IgD-negative memory B cell (primary cell): ENCODE data around the gene PCSK1. TPM values are rescaled to one million over a fixed set of nuclear protein-coding genes. Genes with fewer than 3 reads are reported as not detected.
"Not testable (repeated sequence)": the region's sequence is repeated elsewhere in the genome, so short reads cannot be mapped to it uniquely, and the experiment has no call there.

Experiments used
- H3K27ac Mint-ChIP-seq, 3 donors: one replicate each; pipeline ENCODE4 v1.8.0; 2020 to 2022; ENCODE audit warnings: mild to moderate bottlenecking in 3 of 3, mixed read lengths in 3 of 3, moderate library complexity in 1 of 3
- H3K27me3 Mint-ChIP-seq: one replicate; pipeline ENCODE4 v1.8.0; 2021; ENCODE audit warnings: mixed read lengths
- H3K36me3 Mint-ChIP-seq: one replicate; pipeline ENCODE4 v1.8.0; 2020; ENCODE audit warnings: mild to moderate bottlenecking, mixed read lengths
- H3K4me1 Mint-ChIP-seq, 3 donors: one replicate each; pipeline ENCODE4 v1.8.0; 2020 to 2022; ENCODE audit warnings: mixed read lengths in 3 of 3, mild to moderate bottlenecking in 1 of 3
- H3K4me3 Mint-ChIP-seq, 4 donors: one replicate each; pipeline ENCODE4 v1.8.0; 2020 to 2022; ENCODE audit warnings: mild to moderate bottlenecking in 4 of 4, mixed read lengths in 4 of 4, moderate library complexity in 3 of 4
- H3K9me3 Mint-ChIP-seq, 3 donors: one replicate each; pipeline ENCODE4 v1.8.0; 2020 to 2021; ENCODE audit warnings: mixed read lengths in 3 of 3, mild to moderate bottlenecking in 1 of 3
- polyA plus RNA-seq: library from polyadenylated mRNA; unstranded; fragments of 300-500 nt; fragmentation: Illumina TruSeq; gene quantifications from one replicate; pipeline ENCODE4 v1.2.3, GENCODE V29; 2021

The PCSK1 gene
- polyA plus RNA-seq, 1 donor from 2014 or later: not detected

DNA sequence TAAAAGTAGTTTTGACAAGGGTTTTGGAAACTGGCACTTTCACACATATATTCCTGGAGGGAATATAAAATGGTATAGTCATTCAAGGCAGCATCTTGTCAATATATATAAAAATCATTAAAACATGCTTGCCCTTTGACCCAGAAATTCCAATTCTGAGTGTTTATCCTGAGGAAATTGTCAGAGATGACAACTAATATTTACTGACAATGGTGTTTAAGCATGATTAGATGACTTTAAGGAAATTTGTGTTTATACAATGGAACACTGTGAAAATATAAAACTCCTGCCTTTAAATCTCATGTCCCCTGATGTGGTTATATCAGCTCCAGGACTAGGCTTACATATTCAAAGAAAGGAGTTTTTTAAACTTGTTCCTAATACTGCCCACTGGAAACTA, 25.6 kb downstream of the PCSK1 start:
- no peak overlapping the region for H3K27ac Mint-ChIP-seq
- no peaks in the 10 kb centered on the region for H3K36me3 Mint-ChIP-seq
- no peaks in the 10 kb centered on the region for H3K9me3 Mint-ChIP-seq
- peaks cover 0 to 1% (median 0%) of the 10 kb centered on the region in 3 donors for H3K4me1 Mint-ChIP-seq
- peaks cover 1% of the 10 kb centered on the region for H3K27me3 Mint-ChIP-seq
- H3K4me3 Mint-ChIP-seq: no peak overlapping the region

DNA sequence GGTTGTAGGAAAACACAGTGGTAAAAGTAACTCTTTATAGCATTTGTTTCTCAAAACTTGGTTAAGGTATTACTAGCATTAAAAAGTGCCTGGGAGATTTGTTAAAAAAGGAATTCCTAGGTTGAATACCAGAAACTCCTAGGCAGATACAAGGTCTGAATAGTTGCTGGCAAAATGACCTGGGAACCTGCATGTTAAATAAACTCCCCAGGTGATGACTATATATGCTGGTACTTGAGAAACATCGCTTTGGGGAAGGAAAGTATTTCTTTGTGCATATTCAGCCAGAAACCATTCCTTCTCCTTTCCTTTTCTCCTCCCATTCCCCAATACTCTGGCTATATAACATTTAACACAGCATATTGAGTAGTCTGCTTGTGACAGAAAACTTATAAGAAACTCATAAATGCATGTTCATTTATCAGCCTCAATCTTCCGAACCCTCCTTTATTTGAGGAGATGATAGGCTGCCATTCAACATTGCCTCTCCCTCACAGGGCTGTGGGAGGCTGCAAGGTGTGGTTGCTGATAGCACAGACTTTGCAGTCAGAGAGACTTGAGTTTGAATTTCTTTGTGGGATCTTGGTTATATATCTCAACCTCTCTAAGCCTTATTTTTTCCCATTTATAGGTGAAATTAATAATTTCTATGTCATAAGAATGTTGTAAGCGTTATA, 28.7 kb downstream of the PCSK1 start:
- no peaks in the 10 kb centered on the region for H3K4me1 Mint-ChIP-seq
- H3K9me3 Mint-ChIP-seq: no peaks in the 10 kb centered on the region
- no peak overlapping the region for H3K27ac Mint-ChIP-seq
- H3K27me3 Mint-ChIP-seq: peaks cover 1% of the 10 kb centered on the region
- H3K4me3 Mint-ChIP-seq: no peak overlapping the region
- no peaks in the 10 kb centered on the region for H3K36me3 Mint-ChIP-seq

DNA sequence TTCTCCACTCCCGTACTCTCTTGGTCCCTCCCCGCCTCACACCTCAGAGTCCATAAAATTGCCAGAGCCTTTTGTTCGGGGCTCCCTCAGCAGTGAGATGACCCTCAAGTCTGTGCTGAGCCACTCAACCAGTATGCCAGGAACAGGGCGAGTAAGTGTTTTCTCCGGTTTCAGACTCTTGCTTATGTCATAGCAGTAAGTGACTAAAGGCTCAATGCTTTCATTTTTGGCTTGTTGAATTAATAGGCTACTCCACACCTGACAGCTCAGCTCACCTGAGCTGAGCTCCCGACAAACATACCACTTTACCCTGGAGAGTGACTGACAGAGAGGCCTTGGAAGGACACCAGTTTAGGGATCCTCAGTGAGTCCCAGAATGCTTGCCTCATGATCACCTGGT, 30.5 kb downstream of the PCSK1 start:
- Mint-ChIP-seq H3K27ac (no peak overlapping the region), H3K27me3 (peaks cover 1% of the 10 kb centered on the region), H3K36me3 (no peaks in the 10 kb centered on the region), H3K4me3 (no peak overlapping the region), H3K9me3 (no peaks in the 10 kb centered on the region), H3K4me1 (no peaks in the 10 kb centered on the region)

DNA sequence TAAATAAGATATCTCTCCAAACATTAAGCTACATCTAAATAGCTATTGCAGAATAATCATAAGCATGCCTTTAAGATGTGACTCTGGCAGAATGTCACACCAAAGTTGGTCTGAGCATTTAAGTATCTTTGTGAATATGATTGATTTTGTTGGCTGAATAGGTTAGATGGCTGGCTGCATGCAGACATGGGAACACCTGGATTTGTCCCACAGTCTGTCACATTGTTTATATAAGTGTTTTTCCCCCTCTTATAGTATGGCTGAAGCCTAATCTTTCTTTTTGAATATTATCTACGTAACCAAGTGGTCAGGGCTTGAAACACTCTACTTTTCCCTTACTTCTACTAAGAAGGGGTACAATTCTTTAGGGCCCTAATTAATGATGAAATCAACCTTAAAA, 36.2 kb downstream of the PCSK1 start:
- Mint-ChIP-seq H3K36me3 (no peaks in the 10 kb centered on the region), H3K27ac (no peak overlapping the region), H3K27me3 (peaks cover 2% of the 10 kb centered on the region), H3K4me1 (no peaks in the 10 kb centered on the region), H3K9me3 (peaks cover 3 to 5% (median 3%) of the 10 kb centered on the region in 3 donors), H3K4me3 (no peak overlapping the region)

DNA sequence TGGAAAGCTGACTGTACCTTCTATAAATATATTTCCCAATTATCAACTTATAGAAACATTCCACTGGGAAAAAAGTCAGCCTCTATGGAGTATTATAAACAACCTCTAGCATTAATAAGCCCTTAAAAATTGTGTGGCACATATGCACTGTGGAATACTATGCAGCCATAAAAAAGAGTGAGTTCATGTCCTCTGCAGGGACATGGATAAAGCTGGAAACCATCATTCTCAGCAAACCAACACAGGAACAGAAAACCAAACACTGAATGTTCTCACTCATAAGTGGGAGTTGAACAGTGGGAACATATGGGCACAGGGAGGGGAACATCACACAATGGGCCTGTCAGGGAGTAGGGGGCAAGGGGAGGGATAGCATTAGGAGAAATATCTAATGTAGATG, 37.8 kb downstream of the PCSK1 start:
- H3K9me3 Mint-ChIP-seq, H3K4me3 Mint-ChIP-seq, H3K27me3 Mint-ChIP-seq: not testable (repeated sequence)

DNA sequence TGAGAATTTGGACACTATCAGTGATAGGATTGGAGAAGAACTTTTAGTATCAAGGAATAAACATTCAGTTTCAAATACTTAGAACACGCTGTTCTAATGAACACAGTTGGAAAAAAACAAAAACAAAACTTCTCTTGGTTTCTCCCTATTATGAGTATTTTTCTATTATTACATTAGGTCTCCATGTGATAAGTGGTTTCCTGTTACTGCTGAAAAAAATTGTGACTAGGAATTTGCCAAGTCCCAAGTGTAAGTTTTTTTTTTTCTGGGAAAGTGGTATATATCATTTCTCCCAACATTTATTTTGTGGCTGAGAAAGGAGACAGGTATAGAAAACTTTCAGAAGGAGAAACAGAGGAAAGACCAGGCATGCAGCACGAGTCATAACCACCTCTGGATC, 41.1 kb downstream of the PCSK1 start:
- peaks cover 3 to 5% (median 3%) of the 10 kb centered on the region in 3 donors for H3K9me3 Mint-ChIP-seq
- H3K4me1 Mint-ChIP-seq: no peaks in the 10 kb centered on the region
- H3K4me3 Mint-ChIP-seq: no peak overlapping the region
- peaks cover 3% of the 10 kb centered on the region for H3K27me3 Mint-ChIP-seq
- H3K27ac Mint-ChIP-seq: no peak overlapping the region
- H3K36me3 Mint-ChIP-seq: no peaks in the 10 kb centered on the region

More for the DNA sequence above, 37.8 kb downstream of the PCSK1 start:
- not testable (repeated sequence) for H3K4me1 Mint-ChIP-seq, H3K27ac Mint-ChIP-seq, H3K36me3 Mint-ChIP-seq

DNA sequence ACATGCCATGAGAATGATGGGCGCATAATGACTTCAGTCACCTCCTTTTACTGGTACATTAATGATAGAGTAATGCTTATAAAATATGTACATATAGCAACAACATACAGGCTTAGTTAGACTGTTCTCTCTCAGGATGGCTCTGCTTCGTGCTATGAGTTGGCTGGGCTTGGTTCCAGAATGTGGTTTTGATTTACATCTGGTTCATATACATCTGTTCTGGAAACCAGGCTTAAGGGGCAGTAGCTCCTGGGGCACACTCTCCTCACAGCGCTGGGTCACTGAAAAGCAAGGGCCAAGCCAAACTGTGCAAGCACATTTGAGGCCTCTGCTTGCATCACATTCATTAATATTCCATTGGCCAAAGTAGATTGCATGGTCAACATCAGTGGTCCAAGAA, 44.9 kb downstream of the PCSK1 start:
- no peak overlapping the region for H3K27ac Mint-ChIP-seq
- no peaks in the 10 kb centered on the region for H3K9me3 Mint-ChIP-seq
- peaks cover 8% of the 10 kb centered on the region for H3K27me3 Mint-ChIP-seq
- H3K4me3 Mint-ChIP-seq: no peak overlapping the region
- H3K4me1 Mint-ChIP-seq: no peaks in the 10 kb centered on the region
- peaks cover 6% of the 10 kb centered on the region for H3K36me3 Mint-ChIP-seq

DNA sequence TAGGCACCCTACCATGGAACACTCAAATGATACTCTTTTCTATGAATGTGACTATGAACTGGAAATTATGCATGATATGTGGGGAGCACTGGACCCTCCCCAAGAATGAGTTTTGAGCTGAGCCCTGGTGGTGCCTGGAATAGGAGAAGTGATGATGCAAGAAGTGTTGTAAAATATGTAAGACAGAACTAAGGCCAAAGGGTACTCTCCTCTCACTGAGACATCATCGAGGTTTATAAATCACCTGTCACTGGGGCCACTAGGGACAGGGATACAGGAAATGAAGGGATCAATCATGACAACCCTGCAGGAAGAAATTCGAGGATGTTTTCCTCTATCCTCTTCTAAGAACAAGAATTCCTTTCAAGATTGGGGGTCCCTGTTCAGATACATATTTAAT, 45.4 kb downstream of the PCSK1 start:
- Mint-ChIP-seq H3K27ac (no peak overlapping the region), H3K27me3 (peaks cover 8% of the 10 kb centered on the region), H3K4me1 (no peaks in the 10 kb centered on the region)

DNA sequence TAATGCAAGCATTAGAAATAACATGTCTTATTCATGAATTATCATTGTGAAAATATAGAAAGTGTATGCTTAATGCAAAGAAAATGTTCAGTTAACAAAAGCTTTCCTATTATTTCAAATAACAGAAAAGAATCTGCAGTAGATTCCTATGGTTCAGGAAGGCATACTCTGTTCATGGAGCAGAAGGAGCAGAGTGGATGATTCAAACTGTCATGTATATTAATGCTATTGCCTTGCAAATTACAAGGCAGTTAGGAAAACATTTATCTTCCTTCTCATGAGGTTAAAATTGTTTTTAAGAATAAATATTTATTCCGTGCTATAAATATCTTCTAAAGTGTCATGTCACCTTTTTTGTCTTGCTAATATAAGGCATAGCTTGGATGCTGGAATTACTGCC, 47.5 kb downstream of the PCSK1 start:
- H3K27ac Mint-ChIP-seq: no peak overlapping the region
- H3K9me3 Mint-ChIP-seq: no peaks in the 10 kb centered on the region
- no peak overlapping the region for H3K4me3 Mint-ChIP-seq
- no peaks in the 10 kb centered on the region for H3K4me1 Mint-ChIP-seq
- H3K36me3 Mint-ChIP-seq: peaks cover 6% of the 10 kb centered on the region
- peaks cover 8% of the 10 kb centered on the region for H3K27me3 Mint-ChIP-seq

More for the DNA sequence above, 45.4 kb downstream of the PCSK1 start:
- Mint-ChIP-seq H3K4me3 (no peak overlapping the region), H3K9me3 (no peaks in the 10 kb centered on the region), H3K36me3 (peaks cover 6% of the 10 kb centered on the region)

DNA sequence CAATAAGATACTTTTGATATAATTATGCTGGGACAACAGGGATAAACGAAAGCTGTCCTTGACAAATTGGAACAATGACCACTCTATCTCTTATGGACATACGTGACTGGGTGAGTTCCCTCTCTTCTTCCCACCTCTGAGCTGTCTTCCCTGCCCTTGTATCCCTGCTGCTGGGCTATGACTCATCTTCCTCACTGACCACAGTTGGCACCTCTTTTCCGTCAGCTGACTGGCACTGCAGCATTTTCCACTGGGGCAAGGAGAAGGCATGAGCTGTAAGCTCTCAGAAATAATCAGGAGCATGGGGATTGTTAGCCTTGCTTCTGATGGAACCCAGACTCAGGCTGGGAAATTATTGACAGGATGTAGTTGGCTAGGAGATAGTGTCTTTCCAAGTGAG, 48.7 kb downstream of the PCSK1 start:
- Mint-ChIP-seq H3K27ac (no peak overlapping the region), H3K36me3 (peaks cover 6% of the 10 kb centered on the region), H3K9me3 (no peaks in the 10 kb centered on the region), H3K27me3 (peaks cover 7% of the 10 kb centered on the region), H3K4me3 (no peak overlapping the region), H3K4me1 (no peaks in the 10 kb centered on the region)

DNA sequence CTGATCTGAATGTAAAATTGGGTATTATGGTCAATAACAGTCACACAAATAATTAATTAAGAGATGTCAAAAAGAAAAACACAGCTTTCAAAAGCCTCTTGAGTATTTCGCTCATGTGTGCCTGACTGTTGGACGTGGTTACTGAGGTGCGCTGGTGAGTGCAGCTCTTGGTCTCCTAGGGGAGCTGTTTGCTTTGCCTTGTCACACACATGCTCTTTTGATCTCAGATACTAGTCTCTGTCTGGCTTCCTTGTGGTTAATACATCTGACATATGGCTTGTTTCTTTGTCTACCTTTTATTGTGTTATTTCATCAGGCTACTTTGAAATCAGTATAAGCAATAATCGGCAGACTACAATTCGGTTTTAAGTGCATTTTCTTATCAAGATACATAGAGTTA, 51.5 kb downstream of the PCSK1 start:
- H3K4me3 Mint-ChIP-seq: no peak overlapping the region
- peaks cover 6% of the 10 kb centered on the region for H3K36me3 Mint-ChIP-seq

DNA sequence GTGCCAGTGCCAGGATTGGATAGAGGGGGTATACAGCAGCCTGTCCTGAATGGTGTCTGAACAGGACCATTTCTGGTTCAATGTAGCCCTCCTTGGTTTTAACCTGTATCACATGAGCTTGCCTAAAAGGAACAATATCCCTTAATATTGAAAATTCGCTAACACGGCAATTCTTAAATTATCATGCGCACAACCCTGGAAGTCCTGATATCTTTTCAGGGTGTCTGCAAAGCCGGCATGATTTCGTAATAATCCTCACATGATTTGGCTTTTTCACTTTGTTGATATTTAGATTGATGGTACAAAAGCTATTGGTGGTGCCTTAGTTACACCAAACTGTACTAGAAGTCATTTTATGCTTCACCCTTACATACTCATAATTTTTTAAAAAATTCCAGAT, 53.2 kb downstream of the PCSK1 start:
- H3K9me3 Mint-ChIP-seq: no peaks in the 10 kb centered on the region
- H3K27ac Mint-ChIP-seq: no peak overlapping the region
- no peak overlapping the region for H3K4me3 Mint-ChIP-seq
- H3K4me1 Mint-ChIP-seq: no peaks in the 10 kb centered on the region
- peaks cover 6% of the 10 kb centered on the region for H3K36me3 Mint-ChIP-seq
- H3K27me3 Mint-ChIP-seq: peaks cover 3% of the 10 kb centered on the region

More for the DNA sequence above, 51.5 kb downstream of the PCSK1 start:
- no peaks in the 10 kb centered on the region for H3K9me3 Mint-ChIP-seq
- H3K27ac Mint-ChIP-seq: no peak overlapping the region
- no peaks in the 10 kb centered on the region for H3K4me1 Mint-ChIP-seq
- H3K27me3 Mint-ChIP-seq: peaks cover 6% of the 10 kb centered on the region

DNA sequence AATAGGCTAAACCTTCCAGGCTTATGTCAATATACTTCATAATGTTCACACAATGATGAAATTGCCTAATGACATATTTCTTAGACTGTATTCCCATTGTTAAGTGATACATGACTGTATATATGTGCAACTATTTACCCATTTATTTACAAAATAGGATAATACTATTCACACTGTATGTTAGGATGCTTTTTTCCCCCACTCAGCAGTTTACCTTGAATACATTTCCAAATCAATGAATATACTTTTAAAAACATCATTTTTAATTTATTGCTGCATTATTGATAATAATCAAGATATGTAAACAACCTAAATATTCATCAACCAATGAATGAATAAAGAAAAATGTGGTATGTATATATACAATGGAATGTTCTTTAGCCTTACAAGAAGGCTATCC, 55.5 kb downstream of the PCSK1 start:
- no peaks in the 10 kb centered on the region for H3K4me1 Mint-ChIP-seq
- no peak overlapping the region for H3K4me3 Mint-ChIP-seq
- no peaks in the 10 kb centered on the region for H3K36me3 Mint-ChIP-seq

DNA sequence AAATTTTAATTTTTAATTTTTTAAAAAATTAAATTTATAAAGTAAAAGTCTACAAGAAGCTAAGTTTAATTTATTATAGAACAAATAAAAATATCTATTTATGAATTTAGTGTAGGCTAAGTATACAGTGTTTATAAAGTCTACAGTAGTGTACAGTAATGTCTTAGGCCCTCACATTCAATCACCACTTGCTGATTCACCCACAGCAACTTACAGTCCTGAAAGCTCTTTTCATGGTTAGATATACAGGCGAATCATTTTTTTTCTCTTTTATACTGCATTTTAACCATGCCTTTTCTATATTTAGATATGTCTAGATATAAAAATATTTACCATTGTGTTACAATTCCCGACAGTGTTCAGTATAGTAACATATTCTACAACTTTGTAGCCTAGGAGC, 55.9 kb downstream of the PCSK1 start:
- Mint-ChIP-seq H3K4me3 (no peak overlapping the region), H3K4me1 (no peaks in the 10 kb centered on the region), H3K27ac (no peak overlapping the region)

More for the DNA sequence above, 55.5 kb downstream of the PCSK1 start:
- Mint-ChIP-seq H3K27ac (peak overlapping the region in 1 of 3 donors; percentile 3), H3K9me3 (no peaks in the 10 kb centered on the region), H3K27me3 (peaks cover 5% of the 10 kb centered on the region)

DNA sequence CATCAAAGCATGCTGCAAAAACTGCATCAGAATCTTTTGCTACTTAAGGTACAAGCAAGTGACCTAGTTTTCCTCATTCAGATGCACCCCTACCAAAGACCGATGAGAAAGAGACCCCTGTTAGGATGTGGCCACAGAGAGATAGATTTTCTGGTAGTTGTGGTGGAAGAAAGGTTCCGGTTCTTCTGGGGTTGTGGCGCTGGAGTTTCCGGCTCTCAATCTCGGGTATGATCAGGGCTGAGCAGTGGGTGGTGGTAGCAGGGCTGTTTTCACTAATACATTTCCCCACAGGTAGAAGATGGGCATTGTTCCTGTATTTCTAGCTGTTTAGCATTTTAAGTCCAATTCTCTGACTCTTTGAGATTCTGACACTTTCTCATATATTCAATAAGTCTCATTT, 58.4 kb downstream of the PCSK1 start:
- peaks cover 10% of the 10 kb centered on the region for H3K27me3 Mint-ChIP-seq
- no peaks in the 10 kb centered on the region for H3K4me1 Mint-ChIP-seq
- H3K27ac Mint-ChIP-seq: no peak overlapping the region
- H3K4me3 Mint-ChIP-seq: no peak overlapping the region
- peaks cover 0 to under 1% (median 0%) of the 10 kb centered on the region in 3 donors for H3K9me3 Mint-ChIP-seq
- no peaks in the 10 kb centered on the region for H3K36me3 Mint-ChIP-seq

More for the DNA sequence above, 55.9 kb downstream of the PCSK1 start:
- Mint-ChIP-seq H3K27me3 (peaks cover 5% of the 10 kb centered on the region), H3K36me3 (no peaks in the 10 kb centered on the region), H3K9me3 (no peaks in the 10 kb centered on the region)

DNA sequence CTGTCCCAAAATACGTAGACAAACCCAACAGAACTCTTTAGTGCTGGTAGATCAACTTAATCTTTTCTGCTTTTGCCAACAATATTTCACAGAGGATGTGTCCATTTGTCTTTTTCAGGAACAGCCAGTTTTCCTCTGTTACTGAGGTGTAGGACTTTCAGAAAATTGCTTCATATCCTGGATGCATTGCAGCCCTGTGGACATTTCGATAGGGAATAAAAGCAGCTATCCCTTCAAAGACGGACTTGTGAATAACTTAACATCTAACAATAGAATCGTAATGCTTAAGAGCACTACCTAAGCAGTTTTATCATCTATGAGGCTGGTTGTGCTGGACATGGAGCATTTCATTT, 59.7 kb downstream of the PCSK1 start:
- Mint-ChIP-seq H3K27ac (no peak overlapping the region), H3K27me3 (peaks cover 11% of the 10 kb centered on the region), H3K4me3 (no peak overlapping the region), H3K4me1 (no peaks in the 10 kb centered on the region), H3K9me3 (peaks cover 0 to 1% (median 0%) of the 10 kb centered on the region in 3 donors), H3K36me3 (no peaks in the 10 kb centered on the region)
